ENCODE results near the gene PBX4. TPM values are rescaled to one million over a fixed set of nuclear protein-coding genes. Genes with fewer than 3 reads are reported as not detected.

Gene PBX4
- total RNA-seq, 3 donors from 2014 or later (not counting 1 experiment from before 2014, with no cell fraction given): 10.7 to 15.9 (median 11.1) TPM

- Histone ChIP-seq H3K27ac (ENCODE audit: low read length) (no peak overlapping the region), H3K9me3 (ENCODE audit: control insufficient read depth, insufficient read depth, low read length) (no peaks in the 10 kb centered on the region), H3K27me3 (ENCODE audit: control insufficient read depth, insufficient read depth, low read length) (no peaks in the 10 kb centered on the region), H3K4me3 (ENCODE audit: low read length) (no peak overlapping the region), H3K4me1 (ENCODE audit: control insufficient read depth, insufficient read depth, low read length) (peaks cover 25% of the 10 kb centered on the region), H3K36me3 (ENCODE audit: control insufficient read depth, insufficient read depth, low read length) (peaks cover 30% of the 10 kb centered on the region)
- WGBS (ENCODE audit: insufficient coverage): 97% methylated on average over 7 of the region's 7 CpGs
- peaks cover 17% of the 10 kb centered on the region for H3K36me3 Mint-ChIP-seq
- peak overlapping the region in 1 of 2 donors; percentile 51 for H3K27ac Mint-ChIP-seq
- DNase-seq (no peak), ATAC-seq (no peak)
- intact Hi-C loops (cut with micrococcal nuclease): no loop called here
- no peaks in the 10 kb centered on the region for H3K9me3 Mint-ChIP-seq
- TF ChIP-seq CTCF (IDR thresholded peaks at IDR 0.05): no peak
- H3K4me1 Mint-ChIP-seq: peaks cover 24 to 48% of the 10 kb centered on the region in 2 donors
- H3K4me3 Mint-ChIP-seq: no peak overlapping the region
- no peaks in the 10 kb centered on the region for H3K27me3 Mint-ChIP-seq (ENCODE audit: low read depth in 2 of 2)
Measured at GRCh38 chr19:19631346-19631745, 12.9 kb upstream of the PBX4 start.

GRCh38 chr19:19630426-19630825 is 11.9 kb upstream of the PBX4 start:
- ATAC-seq (no peak), DNase-seq (no peak)
- intact Hi-C loops (cut with micrococcal nuclease): no loop called here
- Mint-ChIP-seq H3K36me3 (peaks cover 17% of the 10 kb centered on the region), H3K4me1 (peaks cover 27 to 44% of the 10 kb centered on the region in 2 donors), H3K4me3 (peak overlapping the region; percentile 55), H3K9me3 (no peaks in the 10 kb centered on the region), H3K27me3 (ENCODE audit: low read depth in 2 of 2) (no peaks in the 10 kb centered on the region), H3K27ac (peak overlapping the region in 1 of 2 donors; percentile 51)
- no peak for TF ChIP-seq CTCF (IDR thresholded peaks at IDR 0.05)
- Histone ChIP-seq H3K9me3 (ENCODE audit: control insufficient read depth, insufficient read depth, low read length) (no peaks in the 10 kb centered on the region), H3K4me3 (ENCODE audit: low read length) (no peak overlapping the region), H3K27ac (ENCODE audit: low read length) (no peak overlapping the region), H3K27me3 (ENCODE audit: control insufficient read depth, insufficient read depth, low read length) (no peaks in the 10 kb centered on the region), H3K36me3 (ENCODE audit: control insufficient read depth, insufficient read depth, low read length) (peaks cover 26% of the 10 kb centered on the region), H3K4me1 (ENCODE audit: control insufficient read depth, insufficient read depth, low read length) (peaks cover 27% of the 10 kb centered on the region)
- WGBS (ENCODE audit: insufficient coverage): 94% methylated on average over 2 of the region's 2 CpGs

GRCh38 chr19:19630062-19630414 is 11.6 kb upstream of the PBX4 start:
- no peak overlapping the region for H3K4me3 ChIP-seq (ENCODE audit: low read length)
- ATAC-seq (no peak), DNase-seq (no peak)
- Mint-ChIP-seq H3K9me3 (no peaks in the 10 kb centered on the region), H3K27ac (peak overlapping the region in 1 of 2 donors; percentile 88), H3K4me1 (peaks cover 27 to 43% of the 10 kb centered on the region in 2 donors), H3K36me3 (peaks cover 17% of the 10 kb centered on the region), H3K27me3 (ENCODE audit: low read depth in 2 of 2) (no peaks in the 10 kb centered on the region), H3K4me3 (peak overlapping the region; percentile 55)
- no peak overlapping the region for H3K27ac ChIP-seq (ENCODE audit: low read length)
- no peak for TF ChIP-seq CTCF (IDR thresholded peaks at IDR 0.05)
- H3K4me1 ChIP-seq (ENCODE audit: control insufficient read depth, insufficient read depth, low read length): peaks cover 24% of the 10 kb centered on the region
- intact Hi-C loops (cut with micrococcal nuclease): no loop called here
- WGBS (ENCODE audit: insufficient coverage): 96% methylated on average over 11 of the region's 11 CpGs
- H3K36me3 ChIP-seq (ENCODE audit: control insufficient read depth, insufficient read depth, low read length): peaks cover 23% of the 10 kb centered on the region
- no peaks in the 10 kb centered on the region for H3K9me3 ChIP-seq (ENCODE audit: control insufficient read depth, insufficient read depth, low read length)
- no peaks in the 10 kb centered on the region for H3K27me3 ChIP-seq (ENCODE audit: control insufficient read depth, insufficient read depth, low read length)

GRCh38 chr19:19628501-19629134 is 10.1 kb upstream of the PBX4 start:
- no peaks in the 10 kb centered on the region for H3K9me3 ChIP-seq (ENCODE audit: control insufficient read depth, insufficient read depth, low read length)
- ATAC-seq (peak; percentile 45 to 58 (median 52)), DNase-seq (peak; percentile 45 to 64)
- WGBS (ENCODE audit: insufficient coverage): 13% methylated on average over 51 of the region's 51 CpGs
- no peaks in the 10 kb centered on the region for H3K27me3 Mint-ChIP-seq (ENCODE audit: low read depth in 2 of 2)
- intact Hi-C loops (cut with micrococcal nuclease): loop anchor here (1.0 to 2.0 kb wide), 2 partner anchors 10 to 14 kb away; partner anchors contain the start of genes GMIP and PBX4
- peaks cover 9% of the 10 kb centered on the region for H3K36me3 ChIP-seq (ENCODE audit: control insufficient read depth, insufficient read depth, low read length)
- no peak for TF ChIP-seq CTCF (IDR thresholded peaks at IDR 0.05)
- peaks cover 9% of the 10 kb centered on the region for H3K36me3 Mint-ChIP-seq
- H3K4me3 ChIP-seq (ENCODE audit: low read length): peak overlapping the region; percentile 47
- peak overlapping the region; percentile 67 for H3K27ac ChIP-seq (ENCODE audit: low read length)
- H3K4me1 ChIP-seq (ENCODE audit: control insufficient read depth, insufficient read depth, low read length): peaks cover 23% of the 10 kb centered on the region
- peak overlapping the region; percentile 85 for H3K4me3 Mint-ChIP-seq
- H3K27ac Mint-ChIP-seq: peak overlapping the region; percentile 71 to 88
- peaks cover 26 to 36% of the 10 kb centered on the region in 2 donors for H3K4me1 Mint-ChIP-seq
- H3K27me3 ChIP-seq (ENCODE audit: control insufficient read depth, insufficient read depth, low read length): no peaks in the 10 kb centered on the region
- H3K9me3 Mint-ChIP-seq: no peaks in the 10 kb centered on the region
